GM12878 (cell line): ENCODE results near the gene TIAM1. TPM values are rescaled to one million over a fixed set of nuclear protein-coding genes. Genes with fewer than 3 reads are reported as not detected.
A peak's percentile ranks its signal among the peaks of the same experiment; 100 is the strongest.

Source experiments
- CBX3 ChIP-seq: fragments of 200-600 bp; sonication (generic); IDR thresholded peaks from 2 replicates; pipeline ENCODE4 v1.6.1; 2016; ENCODE audit warnings: low read depth, borderline replicate concordance
- DPF2 ChIP-seq: fragments of 450-650 bp; IDR thresholded peaks from 2 replicates; pipeline ENCODE4 v1.6.1; 2017; ENCODE audit warnings: mild to moderate bottlenecking
- EP300 ChIP-seq, 2 experiments: fragments of 150-350 bp in 1 of 2; IDR thresholded peaks; 2 replicates each; pipeline ENCODE4 v1.6.1; 2011 to 2012; ENCODE audit warnings: low read depth in 2 of 2, low read length in 2 of 2, borderline replicate concordance in 1 of 2, improper control_type of control experiment in 1 of 2, inconsistent platforms in 1 of 2; ENCODE audit not compliant: control insufficient read depth in 1 of 2
- FOS ChIP-seq: IDR thresholded peaks from 3 replicates; pipeline ENCODE4 v1.6.1; 2011; ENCODE audit warnings: borderline replicate concordance; ENCODE audit not compliant: insufficient read length; ENCODE audit errors: extremely low read depth
- FOXK2 ChIP-seq: fragments of 450-650 bp; IDR thresholded peaks from 2 replicates; pipeline ENCODE4 v1.6.1; 2017; ENCODE audit warnings: mild to moderate bottlenecking, moderate library complexity
- HSF1 ChIP-seq: fragments of 150-350 bp; IDR thresholded peaks from 2 replicates; pipeline ENCODE4 v1.6.1; 2014; ENCODE audit warnings: mild to moderate bottlenecking, low read depth, low read length
- IRF4 ChIP-seq: IDR thresholded peaks from 2 replicates; pipeline ENCODE4 v1.6.1; 2011; ENCODE audit warnings: low read depth, low read length
- KLF5 ChIP-seq: fragments of 450-650 bp; IDR thresholded peaks from 2 replicates; pipeline ENCODE4 v1.6.1; 2014; ENCODE audit warnings: mild to moderate bottlenecking; ENCODE audit not compliant: partially characterized antibody
- MTA2 ChIP-seq: fragments of 450-650 bp; IDR thresholded peaks from 2 replicates; pipeline ENCODE4 v1.6.1; 2016; ENCODE audit warnings: low read depth, mild to moderate bottlenecking, moderate library complexity
- NR2C2 ChIP-seq: IDR thresholded peaks from 2 replicates; pipeline ENCODE4 v1.6.1; 2011; ENCODE audit warnings: borderline replicate concordance, low read depth; ENCODE audit not compliant: control insufficient read depth, insufficient read length
- PAX5 ChIP-seq: IDR thresholded peaks from 2 replicates; pipeline ENCODE4 v1.6.1; 2011; ENCODE audit warnings: low read depth, low read length, borderline replicate concordance
- SMAD5 ChIP-seq: IDR thresholded peaks from 2 replicates; pipeline ENCODE4 v1.6.1; 2016; ENCODE audit warnings: antibody characterized with exemption, low read depth
- SP1 ChIP-seq: IDR thresholded peaks from one replicate; pipeline ENCODE4 v1.6.1; 2011; ENCODE audit warnings: low read depth, low read length
- SREBF1 ChIP-seq: IDR thresholded peaks from 2 replicates; pipeline ENCODE4 v1.6.1; 2012; ENCODE audit warnings: mild to moderate bottlenecking, low read length
- SRF ChIP-seq, 2 experiments: IDR thresholded peaks; 2 replicates each; pipeline ENCODE4 v1.6.1; 2011; ENCODE audit warnings: low read depth in 2 of 2, low read length in 2 of 2, mild to moderate bottlenecking in 1 of 2, moderate library complexity in 1 of 2
- TAF1 ChIP-seq: IDR thresholded peaks from 2 replicates; pipeline ENCODE4 v1.6.1; 2011; ENCODE audit warnings: mild to moderate bottlenecking, low read depth, low read length, borderline replicate concordance
- WRNIP1 ChIP-seq: IDR thresholded peaks from 2 replicates; pipeline ENCODE4 v1.6.1; 2011; ENCODE audit warnings: low read depth, low read length, improper control_type of control experiment, borderline replicate concordance
- ZBTB11 ChIP-seq: fragments of 450-650 bp; formaldehyde crosslinking; IDR thresholded peaks from 2 replicates; pipeline ENCODE4 v1.5.0; 2022; ENCODE audit warnings: mild to moderate bottlenecking, missing genetic modification characterization
- ZNF592 ChIP-seq: fragments of 450-650 bp; IDR thresholded peaks from 2 replicates; pipeline ENCODE4 v1.6.1; 2017; ENCODE audit warnings: mild to moderate bottlenecking, moderate library complexity
- ZSCAN29 ChIP-seq: fragments of 450-650 bp; IDR thresholded peaks from 2 replicates; pipeline ENCODE4 v1.6.1; 2017; ENCODE audit warnings: mild to moderate bottlenecking, moderate library complexity
- polyA plus RNA-seq, 11 experiments: library from polyadenylated mRNA; depleted of rRNA in 4 of 11; unstranded in 6 of 11; stranded (reverse) in 5 of 11; fragments of >200 nt; fragmentation: Nextera tagmentation in 4 of 11; fragmentation: Illumina TruSeq in 1 of 11; extraction: Ambion mirVana in 4 of 11; extraction: Trizol in 1 of 11; gene quantifications; 1 replicate in 1 of 11; 2 replicates in 10 of 11; pipeline versions ENCODE4 v1.2.1 to v1.2.3, GENCODE V29; 2011 to 2016; ENCODE audit warnings: inconsistent platforms in 2 of 11, missing spikeins in 2 of 11, low read depth in 1 of 11
- total RNA-seq, 4 experiments: library from RNA; depleted of rRNA in 3 of 4; stranded (reverse); fragments of >200 nt in 3 of 4; fragmentation: Illumina TruSeq in 1 of 4; extraction: Trizol in 1 of 4; gene quantifications; 2 replicates each; pipeline versions ENCODE4 v1.2.1 to v1.2.3, GENCODE V29; 2013 to 2021

Gene TIAM1
- total and polyA plus RNA-seq, 10 of the 15 experiments (the other 5 are each of a cell fraction or from before 2014, with no cell fraction given): 0.31 to 35.9 (median 0.78) TPM

- TF ChIP-seq FOS (no peak), NR2C2 (no peak), ZBTB11 (CRISPR knock-in tag) (no peak), EP300 (IDR thresholded peaks at IDR 0.05; ENCODE audit: borderline replicate concordance in 1 of 2, control insufficient read depth in 1 of 2, low read depth in 2 of 2, low read length in 2 of 2) (peak in 1 of 2 experiments; percentile 70; a peak in 1 of 4 replicates), MTA2 (peak; percentile 96), SREBF1 (no peak), PAX5 (no peak), SRF (IDR thresholded peaks at IDR 0.05; ENCODE audit: low read depth in 2 of 2, low read length in 2 of 2) (no peak), ZSCAN29 (no peak), SMAD5 (no peak), SP1 (no peak), TAF1 (no peak), DPF2 (0 out of 2 replicates have a peak, but pooled peaks have one; percentile 36), IRF4 (no peak), HSF1 (no peak), FOXK2 (no peak), CBX3 (no peak), WRNIP1 (no peak), ZNF592 (no peak), KLF5 (no peak)
Measured at GRCh38 chr21:31298618-31299269, 45.3 kb downstream of the TIAM1 start (continued).
